H1 (cell line): ENCODE measurements around the gene PPP1R13B. TPM values are rescaled to one million over a fixed set of nuclear protein-coding genes. Genes with fewer than 3 reads are reported as not detected.

ENCODE experiments used
- CTCF ChIA-PET: fragments of 300-600 bp; sonication (Branson Sonifier 250); formaldehyde crosslinking; loops from one replicate; lab custom pipeline; 2021; ENCODE audit not compliant: partially characterized antibody; lab: Charles Lee
- POLR2A ChIA-PET: fragments of 300-600 bp; sonication (Branson Sonifier 250); formaldehyde crosslinking; loops from one replicate; lab custom pipeline; 2021; ENCODE audit warnings: inconsistent platforms; ENCODE audit not compliant: partially characterized antibody; lab: Charles Lee
- DNase-seq, 2 experiments: peaks; one replicate each; pipeline versions ENCODE4 v3.0.0 to v3.0.0-alpha.2; 2010 to 2022; ENCODE audit warnings: low spot score in 2 of 2, low read depth in 1 of 2, mixed read lengths in 1 of 2
- FAIRE-seq: peaks from 2 replicates; lab custom pipeline; 2011; peaks lifted over from hg19 to GRCh38; lab: Jason Lieb, UNC
- H2AFZ ChIP-seq: 2 replicates; pipeline ENCODE4 v1.8.1; 2012; ENCODE audit warnings: low read length, inconsistent platforms
- H2AK5ac ChIP-seq: 2 replicates; pipeline ENCODE4 v1.6.1; 2013; ENCODE audit warnings: low read depth, low read length
- H2BK120ac ChIP-seq: replicated peaks from 2 replicates; pipeline ENCODE3; 2013; ENCODE audit warnings: low read depth, low read length, inconsistent platforms
- H2BK12ac ChIP-seq: 2 replicates; pipeline ENCODE4 v1.6.1; 2013; ENCODE audit warnings: low read depth, low read length
- H2BK15ac ChIP-seq: 2 replicates; pipeline ENCODE4 v1.6.1; 2013; ENCODE audit warnings: low read length
- H2BK20ac ChIP-seq: 2 replicates; pipeline ENCODE4 v1.6.1; 2013; ENCODE audit warnings: low read length
- H2BK5ac ChIP-seq: 2 replicates; pipeline ENCODE4 v1.6.1; 2013; ENCODE audit warnings: low read depth, low read length
- H3K14ac ChIP-seq: 2 replicates; pipeline ENCODE4 v1.6.1; 2013; ENCODE audit warnings: inconsistent platforms; ENCODE audit not compliant: insufficient read length
- H3K18ac ChIP-seq: 2 replicates; pipeline ENCODE4 v1.6.1; 2013; ENCODE audit warnings: low read length; ENCODE audit errors: extremely low read depth
- H3K23ac ChIP-seq: 2 replicates; pipeline ENCODE4 v1.6.1; 2013; ENCODE audit warnings: inconsistent platforms; ENCODE audit not compliant: insufficient read length
- H3K23me2 ChIP-seq: 2 replicates; pipeline ENCODE4 v1.6.1; 2013; ENCODE audit warnings: low read depth, low read length
- H3K27ac ChIP-seq: 2 replicates; pipeline ENCODE4 v1.6.1; 2011; ENCODE audit warnings: low read depth, low read length, inconsistent platforms
- H3K27me3 ChIP-seq, 4 experiments: replicated peaks in 1 of 4; 1 replicate in 1 of 4; 2 replicates in 3 of 4; pipeline versions ENCODE4 v1.6.1 to v1.8.1; 2011 to 2013; ENCODE audit warnings: low read length in 3 of 4, mild to moderate bottlenecking in 3 of 4, inconsistent platforms in 2 of 4, mixed read lengths in 2 of 4, moderate library complexity in 1 of 4; ENCODE audit not compliant: control insufficient read depth in 3 of 4, insufficient read depth in 3 of 4; ENCODE audit errors: extremely low read depth in 1 of 4
- H3K36me3 ChIP-seq, 4 experiments: 2 replicates each; pipeline versions ENCODE4 v1.6.1 to v1.8.1; 2011 to 2013; ENCODE audit warnings: mild to moderate bottlenecking in 4 of 4, low read length in 3 of 4, moderate library complexity in 2 of 4, control low read depth in 1 of 4, inconsistent platforms in 1 of 4; ENCODE audit not compliant: insufficient read depth in 4 of 4, control insufficient read depth in 2 of 4
- H3K4ac ChIP-seq: replicated peaks from 2 replicates; pipeline ENCODE3; 2013; ENCODE audit warnings: low read length, low read depth, mixed read lengths, inconsistent platforms; ENCODE audit not compliant: insufficient read length
- H3K4me1 ChIP-seq, 4 experiments: replicated peaks in 1 of 4; 1 replicate in 1 of 4; 2 replicates in 3 of 4; pipeline versions ENCODE4 v1.6.1 to v1.8.1; 2011 to 2013; ENCODE audit warnings: low read length in 3 of 4, inconsistent platforms in 2 of 4, mixed read lengths in 1 of 4; ENCODE audit not compliant: insufficient read depth in 4 of 4, control insufficient read depth in 3 of 4
- H3K4me2 ChIP-seq, 2 experiments: 2 replicates each; pipeline versions ENCODE4 v1.6.1 to v1.8.1; 2011 to 2013; ENCODE audit warnings: low read depth in 2 of 2, low read length in 2 of 2, control low read depth in 1 of 2, inconsistent platforms in 1 of 2, mild to moderate bottlenecking in 1 of 2; ENCODE audit not compliant: insufficient read depth in 1 of 2
- H3K4me3 ChIP-seq, 4 experiments: fragments of 200-600, 300-600 bp in 1 of 4; sonication (generic), shearing (Covaris generic), sonication (Bioruptor Twin) in 1 of 4; 2 replicates each; pipeline versions ENCODE4 v1.5.1 to v1.8.1; 2011 to 2016; ENCODE audit warnings: low read length in 4 of 4, low read depth in 3 of 4, control low read depth in 2 of 4, inconsistent platforms in 2 of 4, mild to moderate bottlenecking in 2 of 4, mixed read lengths in 1 of 4, moderate library complexity in 1 of 4; ENCODE audit not compliant: insufficient read depth in 2 of 4; ENCODE audit errors: extremely low read depth in 1 of 4
- H3K56ac ChIP-seq: replicated peaks from 2 replicates; pipeline ENCODE3; 2013; ENCODE audit warnings: low read depth, mild to moderate bottlenecking, mixed read lengths, low read length, inconsistent platforms; ENCODE audit not compliant: insufficient read length
- H3K79me1 ChIP-seq: 2 replicates; pipeline ENCODE4 v1.6.1; 2013; ENCODE audit warnings: low read depth, low read length, control low read depth
- H3K79me2 ChIP-seq, 2 experiments: 2 replicates each; pipeline versions ENCODE4 v1.6.1 to v1.8.1; 2012 to 2013; ENCODE audit warnings: low read length in 2 of 2, mild to moderate bottlenecking in 2 of 2, inconsistent platforms in 1 of 2; ENCODE audit not compliant: insufficient read depth in 2 of 2, control insufficient read depth in 1 of 2
- H3K9ac ChIP-seq, 4 experiments: replicated peaks in 1 of 4; 1 replicate in 1 of 4; 2 replicates in 3 of 4; pipeline versions ENCODE4 v1.6.1 to v1.8.1; 2011 to 2013; ENCODE audit warnings: low read depth in 3 of 4, low read length in 3 of 4, control low read depth in 2 of 4, mild to moderate bottlenecking in 2 of 4, moderate library complexity in 2 of 4, inconsistent platforms in 1 of 4; ENCODE audit errors: extremely low read depth in 1 of 4
- H3K9me3 ChIP-seq, 2 experiments: 2 replicates each; pipeline versions ENCODE4 v1.6.1 to v1.8.1; 2012 to 2013; ENCODE audit warnings: mild to moderate bottlenecking in 2 of 2, moderate library complexity in 2 of 2, control low read depth in 1 of 2, inconsistent platforms in 1 of 2, low read depth in 1 of 2, low read length in 1 of 2, mixed read lengths in 1 of 2; ENCODE audit not compliant: insufficient read depth in 2 of 2
- H4K20me1 ChIP-seq, 2 experiments: replicated peaks in 1 of 2; 2 replicates each; pipeline versions ENCODE3 to v1.8.1; 2011 to 2013; ENCODE audit warnings: inconsistent platforms in 2 of 2, low read length in 2 of 2, mild to moderate bottlenecking in 1 of 2; ENCODE audit not compliant: insufficient read depth in 2 of 2, control insufficient read depth in 1 of 2
- H4K5ac ChIP-seq: 2 replicates; pipeline ENCODE4 v1.6.1; 2013; ENCODE audit warnings: low read length, low read depth, mixed read lengths, inconsistent platforms; ENCODE audit not compliant: insufficient read length
- H4K8ac ChIP-seq: 2 replicates; pipeline ENCODE4 v1.8.0; 2013; ENCODE audit warnings: mild to moderate bottlenecking, moderate library complexity, low read length, inconsistent platforms; ENCODE audit not compliant: insufficient read depth; ENCODE audit errors: extremely low read depth
- H4K91ac ChIP-seq: replicated peaks from 2 replicates; pipeline ENCODE3; 2013; ENCODE audit warnings: low read length, mixed read lengths, inconsistent platforms; ENCODE audit not compliant: insufficient read length
- ATF3 ChIP-seq: IDR thresholded peaks from 2 replicates; pipeline ENCODE4 v1.6.1; 2011; ENCODE audit warnings: low read depth, mild to moderate bottlenecking, low read length; ENCODE audit not compliant: insufficient read depth
- BRCA1 ChIP-seq: IDR thresholded peaks from 2 replicates; pipeline ENCODE4 v1.6.1; 2012; ENCODE audit warnings: low read depth, low read length, improper control_type of control experiment
- EZH2 ChIP-seq: fragments of 200-600 bp; sonication (generic); IDR thresholded peaks from 2 replicates; pipeline ENCODE4 v1.7.1; 2012; ENCODE audit warnings: low read depth, mild to moderate bottlenecking, moderate library complexity, low read length, inconsistent platforms; ENCODE audit not compliant: severe bottlenecking
- FOSL1 ChIP-seq: IDR thresholded peaks from 2 replicates; pipeline ENCODE4 v1.6.1; 2011; ENCODE audit warnings: mild to moderate bottlenecking, low read depth, low read length, moderate library complexity; ENCODE audit not compliant: insufficient read depth
- GABPA ChIP-seq: IDR thresholded peaks from 2 replicates; pipeline ENCODE4 v1.6.1; 2011; ENCODE audit warnings: mild to moderate bottlenecking, low read length, moderate library complexity, borderline replicate concordance; ENCODE audit not compliant: insufficient read depth
- NANOG ChIP-seq: IDR thresholded peaks from 2 replicates; pipeline ENCODE4 v1.6.1; 2011; ENCODE audit warnings: low read length, low read depth, mild to moderate bottlenecking, inconsistent platforms; ENCODE audit not compliant: insufficient read depth, poor library complexity, severe bottlenecking
- RNF2 ChIP-seq: fragments of 200-900, 300-1000 bp; sonication (generic); IDR thresholded peaks from 2 replicates; pipeline ENCODE4 v1.7.1; 2016; ENCODE audit warnings: borderline replicate concordance, low read depth, mild to moderate bottlenecking, antibody characterized with exemption, low read length; ENCODE audit not compliant: poor library complexity, severe bottlenecking; ENCODE audit errors: missing control alignments
- SAP30 ChIP-seq: fragments of 300-600 bp; sonication (generic); IDR thresholded peaks from 2 replicates; pipeline ENCODE4 v1.7.1; 2012; ENCODE audit warnings: low read length, moderate library complexity, mild to moderate bottlenecking, inconsistent platforms; ENCODE audit not compliant: insufficient read depth, insufficient replicate concordance
- SRF ChIP-seq: IDR thresholded peaks from 2 replicates; pipeline ENCODE4 v1.6.1; 2011; ENCODE audit warnings: mild to moderate bottlenecking, low read depth, low read length, moderate library complexity
- WGBS, 2 experiments: shearing (Covaris generic) in 1 of 2; methylation state at CpG; one replicate each; pipeline versions ENCODE4 v1.1.6 to v1.1.7; 2013 to 2015; ENCODE audit warnings: low lambda C conversion rate in 2 of 2, mixed read lengths in 2 of 2, inconsistent platforms in 1 of 2, low coverage in 1 of 2, missing lambda C conversion rate in 1 of 2; ENCODE audit not compliant: insufficient replicate concordance in 2 of 2, insufficient coverage in 1 of 2, insufficient read length in 1 of 2; ENCODE audit errors: extremely low coverage in 1 of 2, missing lambda C conversion rate in 1 of 2; 5-methylcytosine and 5-hydroxymethylcytosine counted together
- polyA plus RNA-seq, 7 experiments: library from polyadenylated mRNA; depleted of rRNA in 3 of 7; stranded (reverse) in 5 of 7; unstranded in 2 of 7; fragments of >200 nt in 5 of 7; fragments of 200-250 nt in 2 of 7; gene quantifications; 1 replicate in 5 of 7; 2 replicates in 1 of 7; 4 replicates in 1 of 7; pipeline versions ENCODE4 v1.2.1 to v1.2.3, GENCODE V29; 2011 to 2013; ENCODE audit warnings: missing spikeins in 2 of 7, mixed read lengths in 2 of 7
- total RNA-seq: library from RNA; stranded (reverse); fragmentation: NEBNext Ultra II Directional; extraction: Animal tissue kit (Norgen Biotek cat#: 25700); gene quantifications from 2 replicates; pipeline ENCODE4 v1.2.1, GENCODE V29; 2021

Gene PPP1R13B
- total and polyA plus RNA-seq, 2 of the 8 experiments (the other 6 are each of a cell fraction or from before 2014, with no cell fraction given) = 2.6 to 8.9 TPM

DNA sequence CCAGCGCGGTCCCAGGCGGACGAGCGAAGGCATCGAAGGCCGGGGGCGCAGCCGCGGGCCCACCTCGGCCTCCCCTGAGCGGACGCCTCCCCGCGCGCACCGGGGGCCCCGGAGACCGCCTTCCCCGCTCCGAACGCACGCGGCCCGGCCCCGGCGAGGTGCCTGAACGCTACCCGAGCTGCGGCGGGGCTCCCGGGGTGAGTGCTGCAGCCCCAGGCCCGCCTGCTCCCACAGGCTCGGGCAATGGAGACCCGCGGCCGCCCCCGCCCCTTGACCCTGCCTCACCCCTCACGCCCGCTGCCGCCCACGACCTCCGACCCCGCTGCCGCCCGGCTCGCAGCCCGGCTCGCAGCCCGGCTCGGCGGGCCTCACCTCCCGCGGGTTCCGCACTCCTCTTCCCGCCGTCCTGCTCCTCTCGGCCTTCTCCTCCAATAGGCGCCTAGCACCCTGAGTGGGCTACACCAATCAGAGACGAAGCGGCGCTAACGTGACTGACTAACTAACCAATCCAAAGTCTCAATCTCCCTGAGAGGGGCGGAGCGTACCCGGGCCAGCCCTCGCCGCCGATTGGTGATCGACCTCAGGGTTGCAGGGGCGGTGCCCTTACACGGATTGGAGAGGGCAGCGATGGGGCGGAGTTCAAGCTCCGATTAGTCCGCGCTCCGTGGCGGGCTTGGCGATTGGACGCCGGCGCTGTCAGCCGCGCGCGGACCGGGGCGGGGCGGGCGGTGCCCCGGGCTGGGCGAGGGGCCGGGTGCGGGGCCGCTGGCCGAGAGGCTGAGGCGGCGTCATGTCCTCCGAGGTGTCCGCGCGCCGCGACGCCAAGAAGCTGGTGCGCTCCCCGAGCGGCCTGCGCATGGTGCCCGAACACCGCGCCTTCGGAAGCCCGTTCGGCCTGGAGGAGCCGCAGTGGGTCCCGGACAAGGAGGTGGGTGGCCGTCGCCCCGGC is 132.0 kb downstream of the PPP1R13B start, which contains the start of the genes XRCC3 and ZFYVE21:
Gene XRCC3, minus strand, starts transcription at position 400 of the 949 bp plus-strand sequence. CDS start 4,364 bp downstream, outside the sequence.
Gene ZFYVE21, plus strand, starts transcription at position 759 of the 949 bp plus-strand sequence. Its CDS starts 32 bp downstream, at position 791.
- CTCF ChIA-PET = no interaction called here
- FAIRE-seq = peak; percentile 83
- H3K79me2 ChIP-seq = peaks cover 0 to 54% of the 10 kb centered on the region in 2 experiments; a peak in 3 of 4 replicates
- TF ChIP-seq ATF3 (no peak), SAP30 (no peak), EZH2 (no peak), BRCA1 (no peak), GABPA (no peak), SRF (no peak), RNF2 (no peak), NANOG (no peak), FOSL1 (no peak)

More for the DNA sequence above, 132.0 kb downstream of the PPP1R13B start, which contains the start of the genes XRCC3 and ZFYVE21:
- Histone ChIP-seq H3K9ac (peak within 1 kb of the TSS; percentile 78 to 99 (median 86)), H3K18ac (no peak within 1 kb of the TSS; the same call in 1 of the 2 replicates), H3K36me3 (peaks cover 0 to 5% (median 2%) of the 10 kb centered on the region in 4 experiments; a peak in 3 of 8 replicates), H3K56ac (peak within 1 kb of the TSS; percentile 89), H3K4me2 (peak within 1 kb of the TSS; percentile 72), H2BK15ac (no peak within 1 kb of the TSS), H3K4ac (no peak within 1 kb of the TSS), H4K8ac (peak within 1 kb of the TSS; percentile 96), H4K20me1 (peaks cover 13 to 38% of the 10 kb centered on the region in 2 experiments), H3K14ac (no peak within 1 kb of the TSS), H3K4me1 (peaks cover 0 to 17% (median 8%) of the 10 kb centered on the region in 4 experiments; a peak in 6 of 7 replicates), H3K23me2 (peaks cover 4% of the 10 kb centered on the region; the same call in 1 of the 2 replicates), H3K23ac (no peak within 1 kb of the TSS), H2BK20ac (no peak within 1 kb of the TSS), H4K91ac (no peak within 1 kb of the TSS), H3K79me1 (peaks cover 20% of the 10 kb centered on the region), H3K27ac (peak within 1 kb of the TSS; percentile 81; the same call in 1 of the 2 replicates), H2BK12ac (no peak within 1 kb of the TSS), H2AFZ (no peak within 1 kb of the TSS), H3K27me3 (no peaks in the 10 kb centered on the region), H4K5ac (peak within 1 kb of the TSS; percentile 54), H3K9me3 (no peaks in the 10 kb centered on the region), H2BK5ac (no peak within 1 kb of the TSS), H3K4me3 (peak within 1 kb of the TSS; percentile 63 to 86 (median 76)), H2BK120ac (no peak within 1 kb of the TSS), H2AK5ac (no peak within 1 kb of the TSS)
- POLR2A ChIA-PET = interaction anchor here (0.6 to 2.0 kb wide), 17 partner anchors 10 to 285 kb away, joined by 3 to 11 read pairs (median 3); partner anchors contain the start of genes BAG5 and KLC1
- WGBS, 2 experiments = 2% methylated on average over 45 of the region's 121 CpGs; no CpG with 5 or more reads in 1 of the 2 experiments
- peak; percentile 99 for DNase-seq
